Activated T-cell treated with anti-CD3 and anti-CD28 coated beads, Interleukin-2, amount 50 U/mL, for 24 hours (primary cell): ENCODE data around the gene PRRX1.

Experiments
- DNase-seq: peaks from one replicate; pipeline ENCODE4 v3.0.0-alpha.2; 2020
- H3K27ac Mint-ChIP-seq: 2 replicates; pipeline ENCODE4 v1.8.0; 2020; ENCODE audit warnings: mild to moderate bottlenecking, mixed read lengths
- H3K27me3 Mint-ChIP-seq: 2 replicates; pipeline ENCODE4 v1.8.0; 2020; ENCODE audit warnings: mixed read lengths
- H3K36me3 Mint-ChIP-seq: 2 replicates; pipeline ENCODE4 v1.8.0; 2020; ENCODE audit warnings: low read depth, mixed read lengths
- H3K4me1 Mint-ChIP-seq: 2 replicates; pipeline ENCODE4 v1.8.0; 2020; ENCODE audit warnings: low read depth, mixed read lengths
- H3K4me3 Mint-ChIP-seq: 2 replicates; pipeline ENCODE4 v1.8.0; 2020; ENCODE audit warnings: mild to moderate bottlenecking, moderate library complexity, mixed read lengths
- H3K9me3 Mint-ChIP-seq: 2 replicates; pipeline ENCODE4 v1.8.0; 2020; ENCODE audit warnings: mixed read lengths

Gene PRRX1

GRCh38 chr1:170671629-170671963, 7.7 kb downstream of the PRRX1 start:
- Mint-ChIP-seq H3K27ac (no peak overlapping the region), H3K9me3 (no peaks in the 10 kb centered on the region), H3K4me3 (no peak overlapping the region), H3K36me3 (no peaks in the 10 kb centered on the region), H3K4me1 (peaks cover 16% of the 10 kb centered on the region), H3K27me3 (peaks cover 78% of the 10 kb centered on the region)
- DNase-seq = no peak

GRCh38 chr1:170672316-170672715, 8.4 kb downstream of the PRRX1 start:
- H3K9me3 Mint-ChIP-seq = no peaks in the 10 kb centered on the region
- H3K4me3 Mint-ChIP-seq = no peak overlapping the region
- H3K27ac Mint-ChIP-seq = no peak overlapping the region
- H3K4me1 Mint-ChIP-seq = peaks cover 12% of the 10 kb centered on the region
- H3K27me3 Mint-ChIP-seq = peaks cover 74% of the 10 kb centered on the region
- DNase-seq = no peak
- no peaks in the 10 kb centered on the region for H3K36me3 Mint-ChIP-seq

GRCh38 chr1:170674239-170674638, 10.3 kb downstream of the PRRX1 start:
- DNase-seq = no peak
- H3K27me3 Mint-ChIP-seq = peaks cover 74% of the 10 kb centered on the region

GRCh38 chr1:170674986-170675385, 11.1 kb downstream of the PRRX1 start:
- H3K9me3 Mint-ChIP-seq = no peaks in the 10 kb centered on the region
- H3K4me1 Mint-ChIP-seq = peaks cover 1% of the 10 kb centered on the region
- H3K27me3 Mint-ChIP-seq = peaks cover 66% of the 10 kb centered on the region
- no peak overlapping the region for H3K4me3 Mint-ChIP-seq
- no peaks in the 10 kb centered on the region for H3K36me3 Mint-ChIP-seq
- no peak for DNase-seq
- H3K27ac Mint-ChIP-seq = no peak overlapping the region

More at GRCh38 chr1:170674239-170674638, 10.3 kb downstream of the PRRX1 start:
- H3K9me3 Mint-ChIP-seq = no peaks in the 10 kb centered on the region
- no peak overlapping the region for H3K4me3 Mint-ChIP-seq
- no peaks in the 10 kb centered on the region for H3K36me3 Mint-ChIP-seq
- H3K4me1 Mint-ChIP-seq = peaks cover 4% of the 10 kb centered on the region
- no peak overlapping the region for H3K27ac Mint-ChIP-seq

- Mint-ChIP-seq H3K27me3 (peaks cover 66% of the 10 kb centered on the region), H3K36me3 (no peaks in the 10 kb centered on the region), H3K27ac (no peak overlapping the region), H3K9me3 (no peaks in the 10 kb centered on the region), H3K4me3 (no peak overlapping the region), H3K4me1 (peaks cover 1% of the 10 kb centered on the region)
- no peak for DNase-seq
Measured at GRCh38 chr1:170675865-170676264, 11.9 kb downstream of the PRRX1 start.

- no peaks in the 10 kb centered on the region for H3K9me3 Mint-ChIP-seq
- H3K4me1 Mint-ChIP-seq = no peaks in the 10 kb centered on the region
- no peak for DNase-seq
- H3K36me3 Mint-ChIP-seq = no peaks in the 10 kb centered on the region
- no peak overlapping the region for H3K27ac Mint-ChIP-seq
- H3K27me3 Mint-ChIP-seq = peaks cover 64% of the 10 kb centered on the region
- no peak overlapping the region for H3K4me3 Mint-ChIP-seq
Measured at GRCh38 chr1:170676628-170677027, 12.7 kb downstream of the PRRX1 start.

GRCh38 chr1:170678027-170678600, 14.2 kb downstream of the PRRX1 start:
- Mint-ChIP-seq H3K27me3 (peaks cover 49% of the 10 kb centered on the region), H3K4me1 (no peaks in the 10 kb centered on the region), H3K27ac (no peak overlapping the region), H3K4me3 (no peak overlapping the region), H3K9me3 (no peaks in the 10 kb centered on the region), H3K36me3 (no peaks in the 10 kb centered on the region)
- no peak for DNase-seq

GRCh38 chr1:170680428-170680827, 16.5 kb downstream of the PRRX1 start:
- no peaks in the 10 kb centered on the region for H3K36me3 Mint-ChIP-seq
- peaks cover 46% of the 10 kb centered on the region for H3K27me3 Mint-ChIP-seq
- H3K4me3 Mint-ChIP-seq = no peak overlapping the region
- H3K27ac Mint-ChIP-seq = no peak overlapping the region
- no peak for DNase-seq
- no peaks in the 10 kb centered on the region for H3K4me1 Mint-ChIP-seq
- H3K9me3 Mint-ChIP-seq = no peaks in the 10 kb centered on the region

- no peak for DNase-seq
- H3K36me3 Mint-ChIP-seq = no peaks in the 10 kb centered on the region
- H3K27me3 Mint-ChIP-seq = peaks cover 60% of the 10 kb centered on the region
- H3K27ac Mint-ChIP-seq = no peak overlapping the region
- no peaks in the 10 kb centered on the region for H3K4me1 Mint-ChIP-seq
- no peak overlapping the region for H3K4me3 Mint-ChIP-seq
- no peaks in the 10 kb centered on the region for H3K9me3 Mint-ChIP-seq
Measured at GRCh38 chr1:170682169-170682568, 18.2 kb downstream of the PRRX1 start.

GRCh38 chr1:170682809-170683208, 18.9 kb downstream of the PRRX1 start:
- Mint-ChIP-seq H3K27me3 (peaks cover 61% of the 10 kb centered on the region), H3K4me1 (no peaks in the 10 kb centered on the region), H3K9me3 (no peaks in the 10 kb centered on the region), H3K27ac (no peak overlapping the region), H3K4me3 (no peak overlapping the region), H3K36me3 (no peaks in the 10 kb centered on the region)
- DNase-seq = no peak

GRCh38 chr1:170685166-170685565, 21.2 kb downstream of the PRRX1 start:
- Mint-ChIP-seq H3K4me1 (no peaks in the 10 kb centered on the region), H3K27ac (no peak overlapping the region), H3K9me3 (no peaks in the 10 kb centered on the region), H3K4me3 (no peak overlapping the region), H3K36me3 (no peaks in the 10 kb centered on the region), H3K27me3 (peaks cover 46% of the 10 kb centered on the region)
- DNase-seq = no peak

- Mint-ChIP-seq H3K4me1 (no peaks in the 10 kb centered on the region), H3K9me3 (no peaks in the 10 kb centered on the region), H3K36me3 (no peaks in the 10 kb centered on the region), H3K27me3 (peaks cover 39% of the 10 kb centered on the region), H3K27ac (no peak overlapping the region), H3K4me3 (no peak overlapping the region)
- DNase-seq = no peak
Measured at GRCh38 chr1:170686291-170686690, 22.4 kb downstream of the PRRX1 start.

GRCh38 chr1:170687621-170688020, 23.7 kb downstream of the PRRX1 start:
- H3K4me3 Mint-ChIP-seq = no peak overlapping the region
- no peak for DNase-seq
- no peaks in the 10 kb centered on the region for H3K36me3 Mint-ChIP-seq
- H3K9me3 Mint-ChIP-seq = no peaks in the 10 kb centered on the region
- H3K27ac Mint-ChIP-seq = no peak overlapping the region
- H3K4me1 Mint-ChIP-seq = no peaks in the 10 kb centered on the region
- peaks cover 44% of the 10 kb centered on the region for H3K27me3 Mint-ChIP-seq

GRCh38 chr1:170691258-170691657, 27.3 kb downstream of the PRRX1 start:
- H3K27me3 Mint-ChIP-seq = peaks cover 40% of the 10 kb centered on the region
- H3K9me3 Mint-ChIP-seq = no peaks in the 10 kb centered on the region
- H3K27ac Mint-ChIP-seq = no peak overlapping the region
- DNase-seq = no peak
- H3K4me1 Mint-ChIP-seq = no peaks in the 10 kb centered on the region
- no peaks in the 10 kb centered on the region for H3K36me3 Mint-ChIP-seq
- no peak overlapping the region for H3K4me3 Mint-ChIP-seq

- DNase-seq = no peak
- peaks cover 25% of the 10 kb centered on the region for H3K27me3 Mint-ChIP-seq
- H3K36me3 Mint-ChIP-seq = no peaks in the 10 kb centered on the region
- no peaks in the 10 kb centered on the region for H3K4me1 Mint-ChIP-seq
- H3K4me3 Mint-ChIP-seq = no peak overlapping the region
- no peak overlapping the region for H3K27ac Mint-ChIP-seq
- H3K9me3 Mint-ChIP-seq = no peaks in the 10 kb centered on the region
Measured at GRCh38 chr1:170692866-170693575, 29.1 kb downstream of the PRRX1 start.
